Activated CD4-positive, alpha-beta T cell treated with anti-CD3 and anti-CD28 coated beads, Interleukin-2, Interleukin-4, amounts not matched to agents 100 ng/mL and 50 ng/mL, durations not matched to agents 16 hours and 8 hours (primary cell): ENCODE results near the gene ABCC3.
"Not testable (repeated sequence)": the region's sequence is repeated elsewhere in the genome, so short reads cannot be mapped to it uniquely, and the experiment has no call there.

ENCODE experiments used
- DNase-seq: peaks from one replicate; pipeline ENCODE4 v3.0.0-alpha.2; 2020; ENCODE audit warnings: low spot score

Gene ABCC3

GRCh38 chr17:50707289-50708049, 72.8 kb downstream of the ABCC3 start, which contains the start of gene ANKRD40:
Gene ANKRD40 (minus strand): TSS chr17:50707914. CDS start chr17:50707654, 260 bp downstream.
- DNase-seq, result peak; percentile 93

- DNase-seq, result peak; percentile 21
These were observed 73.6 kb downstream of the ABCC3 start for GRCh38 chr17:50708050-50709000.

GRCh38 chr17:50709053-50709452, 74.4 kb downstream of the ABCC3 start:
- not testable (repeated sequence) for DNase-seq

- no peak for DNase-seq
These were observed 75.3 kb downstream of the ABCC3 start for GRCh38 chr17:50710025-50710424.

- DNase-seq, result no peak
These were observed 76.0 kb downstream of the ABCC3 start for GRCh38 chr17:50710650-50711049.

GRCh38 chr17:50712641-50713040, 78.0 kb downstream of the ABCC3 start:
- DNase-seq, result no peak

GRCh38 chr17:50715471-50715870, 80.8 kb downstream of the ABCC3 start:
- no peak for DNase-seq

GRCh38 chr17:50719144-50719923, 84.7 kb downstream of the ABCC3 start, which contains the start of gene LUC7L3:
Gene LUC7L3 (plus strand): TSS chr17:50719603. CDS start chr17:50719733, 130 bp downstream.
- peak; percentile 95 for DNase-seq

- DNase-seq, result no peak
These were observed 85.5 kb downstream of the ABCC3 start for GRCh38 chr17:50719924-50720794.

GRCh38 chr17:50721194-50722010, 86.7 kb downstream of the ABCC3 start:
- peak; percentile 47 for DNase-seq

- no peak for DNase-seq
These were observed 88.1 kb downstream of the ABCC3 start for GRCh38 chr17:50722746-50723145.

GRCh38 chr17:50724622-50725021, 89.9 kb downstream of the ABCC3 start:
- not testable (repeated sequence) for DNase-seq

- DNase-seq, result no peak
These were observed 91.3 kb downstream of the ABCC3 start for GRCh38 chr17:50725769-50726655.

- no peak for DNase-seq
These were observed 93.4 kb downstream of the ABCC3 start for GRCh38 chr17:50728112-50728429.

GRCh38 chr17:50728881-50729765, 94.4 kb downstream of the ABCC3 start:
- DNase-seq, result no peak

GRCh38 chr17:50731575-50732460, 97.1 kb downstream of the ABCC3 start:
- no peak for DNase-seq

- no peak for DNase-seq
These were observed 100.6 kb downstream of the ABCC3 start for GRCh38 chr17:50735287-50735686.
